ENCODE results near the gene MBNL1. TPM values are rescaled to one million over a fixed set of nuclear protein-coding genes. Genes with fewer than 3 reads are reported as not detected.

Gene MBNL1
- total and polyA plus RNA-seq, 2 of the 4 experiments (the other 2 are of a cell fraction): 127 to 664 TPM

DNA sequence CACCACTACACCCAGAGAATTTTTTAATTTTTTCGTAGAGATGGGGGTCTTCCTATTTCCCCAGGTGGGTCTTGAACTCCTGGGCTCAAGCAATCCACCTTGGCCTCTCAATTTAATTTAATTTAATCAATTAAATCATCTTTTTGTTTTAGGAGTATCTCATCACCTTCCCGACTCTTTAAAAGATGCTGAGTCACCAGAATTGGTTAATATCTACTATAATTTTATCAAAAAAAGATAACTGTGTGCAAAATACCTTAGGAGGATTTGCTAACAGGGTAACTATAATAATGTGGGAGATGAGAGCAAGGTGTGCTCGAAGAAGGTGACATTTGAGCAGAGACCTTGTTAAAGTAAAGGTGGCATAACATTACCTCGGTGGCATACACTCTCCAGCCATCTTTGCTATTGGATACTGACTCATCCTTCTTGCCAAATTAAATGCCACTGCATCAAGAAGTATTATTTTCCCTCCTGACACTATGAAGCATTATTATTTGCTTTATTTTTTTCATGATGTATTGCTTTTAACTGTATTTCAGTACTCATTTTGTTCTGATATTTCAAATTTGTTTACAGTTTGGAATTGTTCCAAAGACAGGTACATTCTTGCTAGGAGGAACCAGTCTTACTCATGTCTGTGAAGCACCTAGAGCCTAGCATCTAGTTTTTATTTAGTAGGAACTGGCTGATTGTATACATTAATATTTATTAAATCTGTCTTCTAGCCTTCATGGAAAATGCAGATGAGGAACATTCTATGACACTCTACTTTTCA is 200.7 kb downstream of the MBNL1 start:
- WGBS, 2 experiments (ENCODE audit: extremely low coverage in 2 of 2, insufficient read length in 1 of 2): no CpG with 5 or more reads among the region's 4 CpGs
- H3K4me3 ChIP-seq (ENCODE audit: insufficient read depth, low read depth, low read length): no peak overlapping the region
- H3K9me3 ChIP-seq (ENCODE audit: control insufficient read depth, insufficient read depth, low read length): no peaks in the 10 kb centered on the region
- no peak overlapping the region for H4K5ac ChIP-seq (ENCODE audit: low read depth, low read length)
- H2AFZ ChIP-seq (replicated peaks; ENCODE audit: low read length, poor library complexity): no peak overlapping the region
- no peak overlapping the region for H4K91ac ChIP-seq (ENCODE audit: insufficient read depth, low read depth, low read length)
- H3K4me1 ChIP-seq (ENCODE audit: control insufficient read depth, insufficient read depth, low read length): no peaks in the 10 kb centered on the region; the same call in 1 of the 2 replicates
- dilution Hi-C loops (cut with HindIII; ENCODE audit: low sequenced_read_pairs, unreplicated experiment) (no loop called here), intact Hi-C loops (cut with micrococcal nuclease) (loop anchor here (10.0 kb wide), 1 partner anchor 495 kb away; no protein-coding TSS in a partner anchor), in situ Hi-C loops (cut with MboI; ENCODE audit: low sequenced_read_pairs) (no loop called here)
- H3K18ac ChIP-seq (ENCODE audit: low read depth, low read length): no peak overlapping the region
- no peaks in the 10 kb centered on the region for H3K9me1 ChIP-seq (ENCODE audit: insufficient read depth, low read length)
- H2AK5ac ChIP-seq (ENCODE audit: low read depth, low read length): no peak overlapping the region
- H2BK120ac ChIP-seq (ENCODE audit: low read depth, low read length): no peak overlapping the region
- H3K36me3 ChIP-seq (ENCODE audit: control insufficient read depth, insufficient read depth, low read length): peaks cover 5% of the 10 kb centered on the region
- H2BK15ac ChIP-seq (ENCODE audit: low read depth, low read length): no peak overlapping the region
- ChIA-PET POLR2A (ENCODE audit: unreplicated experiment) (no interaction called here), CTCF (no interaction called here)
- no peak overlapping the region for H2AK9ac ChIP-seq (replicated peaks; ENCODE audit: low read depth, low read length, poor library complexity)
- no peak overlapping the region for H3K27ac ChIP-seq (ENCODE audit: insufficient read depth, low read length)
- H3K27me3 ChIP-seq (ENCODE audit: control insufficient read depth, insufficient read depth, low read length): no peaks in the 10 kb centered on the region
- ATAC-seq (ENCODE audit: low read depth): no peak
- no peaks in the 10 kb centered on the region; the same call in 1 of the 2 replicates for H4K20me1 ChIP-seq (ENCODE audit: insufficient read depth, low read length)
- no peak overlapping the region for H4K8ac ChIP-seq (ENCODE audit: low read depth in 2 of 2, low read length in 2 of 2)
- peaks cover 0 to 11% of the 10 kb centered on the region in 2 experiments; a peak in 1 of 4 replicates for H3K79me1 ChIP-seq (ENCODE audit: low read depth in 1 of 2, low read length in 2 of 2)
- H3K4me2 ChIP-seq (ENCODE audit: low read depth, low read length): no peak overlapping the region
- no peak overlapping the region for H3K23ac ChIP-seq (ENCODE audit: low read depth, low read length)
- H3K9ac ChIP-seq (ENCODE audit: low read depth, low read length): no peak overlapping the region
- H2BK5ac ChIP-seq (ENCODE audit: low read depth, low read length, poor library complexity, severe bottlenecking): no peak overlapping the region
- TF ChIP-seq MAFK (IDR thresholded peaks at IDR 0.05; ENCODE audit: low read depth, low read length): peak; percentile 87
- TF ChIP-seq SMC3 (IDR thresholded peaks at IDR 0.05; ENCODE audit: low read depth, low read length): no peak
- no peak for TF ChIP-seq ELK1 (IDR thresholded peaks at IDR 0.05; ENCODE audit: borderline replicate concordance, low read depth, low read length)
- no peak for TF ChIP-seq MAZ (IDR thresholded peaks at IDR 0.05; ENCODE audit: borderline replicate concordance, low read depth, low read length)
- no peak for TF ChIP-seq RFX5 (IDR thresholded peaks at IDR 0.05; ENCODE audit: low read depth, low read length)
- TF ChIP-seq NFE2L2 (IDR thresholded peaks at IDR 0.05; ENCODE audit: low read depth, low read length): peak; percentile 63
- DNase-seq: no peak
- H3K14ac ChIP-seq (replicated peaks; ENCODE audit: low read depth, low read length): no peak overlapping the region
- BruUV-seq (replicated peaks): no TSS peak
- no peak overlapping the region for H3K4ac ChIP-seq (ENCODE audit: low read depth, low read length)
- H3K56ac ChIP-seq (ENCODE audit: extremely low read depth, insufficient read depth, low read length): no peak overlapping the region
- H2BK20ac ChIP-seq (ENCODE audit: low read depth, low read length): no peak overlapping the region
